ENCODE results near the gene PTPRO. TPM values are rescaled to one million over a fixed set of nuclear protein-coding genes. Genes with fewer than 3 reads are reported as not detected.
A peak's percentile ranks its signal among the peaks of the same experiment; 100 is the strongest.

PTPRO gene
- total RNA-seq, 3 donors from 2014 or later = 11.0 to 39.9 (median 21.9) TPM

- no peak overlapping the region for H3K4me3 ChIP-seq
- ATAC-seq = no peak
- H3K9me3 ChIP-seq = no peaks in the 10 kb centered on the region
- peaks cover 7% of the 10 kb centered on the region for H3K4me1 ChIP-seq (ENCODE audit: low read depth)
- DNase-seq = no peak
- no peaks in the 10 kb centered on the region for H3K36me3 ChIP-seq (ENCODE audit: low read depth)
- intact Hi-C loops (cut with DNase I, micrococcal nuclease) = no loop called here
- no peak for TF ChIP-seq CTCF (IDR thresholded peaks at IDR 0.05)
Measured at GRCh38 chr12:15633201-15633600, 310.9 kb downstream of the PTPRO start.

DNA sequence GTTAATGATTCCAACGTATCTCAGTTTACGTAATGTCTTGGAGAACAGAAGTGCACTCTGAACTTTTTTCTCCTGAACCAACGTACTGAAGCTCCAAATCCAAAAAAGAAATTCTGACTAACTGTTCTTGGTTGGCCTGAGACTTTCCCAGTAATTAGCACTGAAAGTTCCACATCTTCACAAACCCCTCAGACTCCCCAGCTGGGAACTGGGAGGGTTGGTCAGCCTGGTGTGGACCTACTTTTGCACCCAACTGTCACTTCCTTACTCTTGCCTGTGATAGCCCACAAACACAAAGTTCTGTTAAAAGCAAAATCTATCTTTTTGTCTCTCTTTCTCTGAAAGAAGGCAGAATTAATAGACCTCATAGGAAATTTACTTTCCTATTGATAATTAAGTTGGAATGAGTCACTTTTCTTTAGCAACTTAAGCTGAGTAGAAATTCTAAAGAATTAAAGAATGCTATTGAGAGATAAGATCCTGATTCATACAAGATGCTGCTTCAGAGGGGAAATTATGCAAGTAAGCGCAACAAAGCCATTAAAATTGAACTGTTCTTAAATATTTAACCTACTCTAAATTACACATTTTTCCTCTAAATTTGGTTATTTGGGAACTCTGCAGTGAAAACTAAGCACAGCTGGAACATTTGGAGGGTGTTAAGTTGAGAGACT is 311.8 kb downstream of the PTPRO start:
- ATAC-seq = no peak
- H3K36me3 ChIP-seq (ENCODE audit: low read depth) = no peaks in the 10 kb centered on the region
- peaks cover 7% of the 10 kb centered on the region for H3K4me1 ChIP-seq (ENCODE audit: low read depth)
- no peak for TF ChIP-seq CTCF (IDR thresholded peaks at IDR 0.05)
- no peak overlapping the region for H3K4me3 ChIP-seq
- no peak for DNase-seq
- intact Hi-C loops (cut with DNase I, micrococcal nuclease) = no loop called here
- no peaks in the 10 kb centered on the region for H3K9me3 ChIP-seq

GRCh38 chr12:15636060-15636890 is 314.0 kb downstream of the PTPRO start:
- Histone ChIP-seq H3K36me3 (ENCODE audit: low read depth) (no peaks in the 10 kb centered on the region), H3K9me3 (no peaks in the 10 kb centered on the region), H3K4me3 (no peak overlapping the region), H3K4me1 (ENCODE audit: low read depth) (no peaks in the 10 kb centered on the region)
- ATAC-seq (peak; percentile 43), DNase-seq (no peak)
- intact Hi-C loops (cut with DNase I, micrococcal nuclease) = no loop called here
- TF ChIP-seq CTCF (IDR thresholded peaks at IDR 0.05) = no peak

DNA sequence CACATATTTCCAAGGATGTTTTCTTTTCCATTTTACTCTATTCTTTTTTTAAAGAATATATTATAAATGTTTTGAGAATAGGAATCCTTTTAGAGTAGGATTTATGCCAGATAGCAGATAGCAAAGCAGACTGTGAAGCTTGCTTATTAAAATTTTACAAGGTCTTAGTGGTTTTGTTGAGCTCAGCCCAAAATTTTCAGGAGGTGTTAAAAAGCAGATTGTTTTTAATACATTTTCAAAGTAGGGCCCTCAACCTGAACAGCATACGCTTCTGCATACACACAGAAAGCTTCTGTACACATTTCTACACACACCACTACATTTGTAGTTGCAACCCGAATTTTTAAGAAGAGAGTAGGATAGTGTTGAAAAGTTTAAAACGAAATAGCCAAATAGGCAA is 315.9 kb downstream of the PTPRO start:
- no peak for TF ChIP-seq CTCF (IDR thresholded peaks at IDR 0.05)
- intact Hi-C loops (cut with DNase I, micrococcal nuclease) = no loop called here
- Histone ChIP-seq H3K4me1 (ENCODE audit: low read depth) (no peaks in the 10 kb centered on the region), H3K9me3 (no peaks in the 10 kb centered on the region), H3K4me3 (no peak overlapping the region), H3K36me3 (ENCODE audit: low read depth) (no peaks in the 10 kb centered on the region)
- DNase-seq (no peak), ATAC-seq (no peak)

GRCh38 chr12:15644700-15645099 is 322.4 kb downstream of the PTPRO start:
- Histone ChIP-seq H3K4me1 (ENCODE audit: low read depth) (no peaks in the 10 kb centered on the region), H3K4me3 (no peak overlapping the region), H3K9me3 (no peaks in the 10 kb centered on the region), H3K36me3 (ENCODE audit: low read depth) (no peaks in the 10 kb centered on the region)
- ATAC-seq (no peak), DNase-seq (no peak)
- intact Hi-C loops (cut with DNase I, micrococcal nuclease) = no loop called here
- TF ChIP-seq CTCF (IDR thresholded peaks at IDR 0.05) = no peak

All from mucosa of descending colon (tissue), 3 donors.